HFFc6 (cell line): ENCODE measurements around the gene CEP76. TPM values are rescaled to one million over a fixed set of nuclear protein-coding genes. Genes with fewer than 3 reads are reported as not detected.

Experiments used
- DNase-seq: peaks from one replicate; pipeline ENCODE4 v3.0.0-alpha.2; 2018
- H3K27ac Mint-ChIP-seq: 2 replicates; pipeline ENCODE4 v1.8.0; 2020; ENCODE audit warnings: mild to moderate bottlenecking, mixed read lengths
- H3K27me3 Mint-ChIP-seq: 2 replicates; pipeline ENCODE4 v1.8.0; 2021; ENCODE audit warnings: mild to moderate bottlenecking, moderate library complexity, mixed read lengths; ENCODE audit not compliant: insufficient read depth
- H3K36me3 Mint-ChIP-seq: 2 replicates; pipeline ENCODE4 v1.8.0; 2021; ENCODE audit warnings: low read depth, mixed read lengths
- H3K4me1 Mint-ChIP-seq: 2 replicates; pipeline ENCODE4 v1.8.0; 2020; ENCODE audit warnings: low read depth, mixed read lengths
- H3K4me3 Mint-ChIP-seq: 2 replicates; pipeline ENCODE4 v1.8.0; 2020; ENCODE audit warnings: mild to moderate bottlenecking, moderate library complexity, mixed read lengths
- H3K9me3 Mint-ChIP-seq: 2 replicates; pipeline ENCODE4 v1.8.0; 2020; ENCODE audit warnings: mild to moderate bottlenecking, mixed read lengths
- CTCF ChIP-seq: fragments of 200-600 bp; sonication (generic); IDR thresholded peaks from 2 replicates; pipeline ENCODE4 v1.5.0; 2021; ENCODE audit warnings: antibody characterized with exemption, mild to moderate bottlenecking
- total RNA-seq, 6 experiments: library from RNA; stranded (reverse); fragmentation: NEBNext Ultra II Directional; extraction: Animal tissue kit (Norgen Biotek cat#: 25700); gene quantifications; 2 replicates in 1 of 6; 3 replicates in 5 of 6; pipeline ENCODE4 v1.2.3, GENCODE V29; 2021

The CEP76 gene
- total RNA-seq, 6 experiments from 2014 or later, result 5.5 to 8.0 (median 7.6) TPM

- Mint-ChIP-seq H3K4me1 (peaks cover 36% of the 10 kb centered on the region), H3K4me3 (no peak overlapping the region), H3K36me3 (no peaks in the 10 kb centered on the region), H3K9me3 (no peaks in the 10 kb centered on the region), H3K27me3 (peaks cover 5% of the 10 kb centered on the region; the same call in 1 of the 2 replicates), H3K27ac (no peak overlapping the region; the same call in 1 of the 2 replicates)
- no peak for DNase-seq
- no peak for TF ChIP-seq CTCF
Observed at GRCh38 chr18:12749121-12749520, 46.6 kb upstream of the CEP76 start.

- Mint-ChIP-seq H3K27ac (no peak overlapping the region), H3K4me3 (no peak overlapping the region), H3K27me3 (peaks cover 5% of the 10 kb centered on the region; the same call in 1 of the 2 replicates), H3K9me3 (no peaks in the 10 kb centered on the region), H3K4me1 (peaks cover 40% of the 10 kb centered on the region), H3K36me3 (no peaks in the 10 kb centered on the region)
- no peak for DNase-seq
- TF ChIP-seq CTCF, result no peak
Observed at GRCh38 chr18:12748671-12749070, 46.1 kb upstream of the CEP76 start.

GRCh38 chr18:12747530-12748315 lies 45.2 kb upstream of the CEP76 start:
- Mint-ChIP-seq H3K4me3 (no peak overlapping the region), H3K27me3 (peaks cover 5% of the 10 kb centered on the region; the same call in 1 of the 2 replicates), H3K4me1 (peaks cover 48% of the 10 kb centered on the region), H3K36me3 (no peaks in the 10 kb centered on the region), H3K27ac (no peak overlapping the region), H3K9me3 (no peaks in the 10 kb centered on the region)
- DNase-seq, result no peak
- TF ChIP-seq CTCF, result no peak

- no peak for DNase-seq
- Mint-ChIP-seq H3K27ac (no peak overlapping the region), H3K4me3 (no peak overlapping the region), H3K9me3 (peaks cover 3% of the 10 kb centered on the region; the same call in 1 of the 2 replicates), H3K4me1 (peaks cover 66% of the 10 kb centered on the region), H3K36me3 (no peaks in the 10 kb centered on the region), H3K27me3 (peaks cover 1% of the 10 kb centered on the region; the same call in 1 of the 2 replicates)
- no peak for TF ChIP-seq CTCF
Observed at GRCh38 chr18:12745095-12745795, 42.7 kb upstream of the CEP76 start.

GRCh38 chr18:12744103-12744502 lies 41.6 kb upstream of the CEP76 start:
- Mint-ChIP-seq H3K9me3 (peaks cover 3% of the 10 kb centered on the region; the same call in 1 of the 2 replicates), H3K27me3 (peaks cover 1% of the 10 kb centered on the region; the same call in 1 of the 2 replicates), H3K36me3 (no peaks in the 10 kb centered on the region), H3K4me3 (no peak overlapping the region), H3K27ac (peak overlapping the region; percentile 20; the same call in 1 of the 2 replicates), H3K4me1 (peaks cover 62% of the 10 kb centered on the region)
- peak; percentile 75 for DNase-seq
- TF ChIP-seq CTCF, result peak; percentile 81
